ENCODE measurements around the gene ARPC2.
A peak's percentile ranks its signal among the peaks of the same experiment; 100 is the strongest.

Gene ARPC2

GRCh38 chr2:218252509-218253231, 35.7 kb downstream of the ARPC2 start:
- peak in 11 of 56 donors; percentile 13 to 52 (median 41) for DNase-seq

GRCh38 chr2:218253232-218253625, 36.2 kb downstream of the ARPC2 start:
- DNase-seq: no peak

GRCh38 chr2:218255446-218255845, 38.5 kb downstream of the ARPC2 start:
- no peak for DNase-seq

- DNase-seq: no peak
Observed at GRCh38 chr2:218256612-218257350, 39.8 kb downstream of the ARPC2 start.

GRCh38 chr2:218257390-218257981, 40.5 kb downstream of the ARPC2 start:
- peak in 7 of 56 donors; percentile 6 to 39 (median 17) for DNase-seq

- DNase-seq: peak in 2 of 56 donors; percentile 9 to 10
Observed at GRCh38 chr2:218259099-218259961, 42.3 kb downstream of the ARPC2 start.

GRCh38 chr2:218260166-218260565, 43.2 kb downstream of the ARPC2 start:
- DNase-seq: no peak

- no peak for DNase-seq
Observed at GRCh38 chr2:218260742-218261422, 43.9 kb downstream of the ARPC2 start, which contains the start of gene GPBAR1. TSS of gene GPBAR1 (plus strand) at chr2:218261015. CDS start at chr2:218262725, 1,710 bp downstream.

GRCh38 chr2:218261423-218262236, 44.6 kb downstream of the ARPC2 start:
- no peak for DNase-seq

GRCh38 chr2:218262237-218262600, 45.2 kb downstream of the ARPC2 start:
- DNase-seq: no peak

GRCh38 chr2:218262631-218263586, 45.9 kb downstream of the ARPC2 start:
- no peak for DNase-seq

GRCh38 chr2:218263817-218264641, 47.0 kb downstream of the ARPC2 start:
- no peak for DNase-seq

GRCh38 chr2:218264773-218265561, 48.0 kb downstream of the ARPC2 start:
- no peak for DNase-seq

GRCh38 chr2:218265626-218266025, 48.6 kb downstream of the ARPC2 start:
- no peak for DNase-seq

GRCh38 chr2:218266316-218266979, 49.5 kb downstream of the ARPC2 start:
- no peak for DNase-seq

- no peak for DNase-seq
Observed at GRCh38 chr2:218267259-218267658, 50.3 kb downstream of the ARPC2 start.

Measured in nucleus accumbens (tissue), 56 donors.